HG02798 (cell line): Measurements from ENCODE around the gene SYNE2.
"Not testable (repeated sequence)": the region's sequence is repeated elsewhere in the genome, so short reads cannot be mapped to it uniquely, and the experiment has no call there.

Experiments
- ATAC-seq: cut with Tn5 transposase; IDR thresholded peaks from one replicate; pipeline ENCODE4 v1.9.1; 2021; ENCODE audit warnings: mild to moderate bottlenecking; ENCODE audit not compliant: unreplicated experiment, poor library complexity

Gene SYNE2

GRCh38 chr14:64203366-64204006 is 350.7 kb downstream of the SYNE2 start:
- ATAC-seq: no peak

GRCh38 chr14:64208261-64208660 is 355.5 kb downstream of the SYNE2 start:
- ATAC-seq: no peak

GRCh38 chr14:64208981-64209380 is 356.2 kb downstream of the SYNE2 start:
- no peak for ATAC-seq

- peak; percentile 58 for ATAC-seq
Observed at GRCh38 chr14:64209444-64210131, 356.8 kb downstream of the SYNE2 start.

GRCh38 chr14:64210216-64210615 is 357.4 kb downstream of the SYNE2 start:
- no peak for ATAC-seq

GRCh38 chr14:64210912-64211311 is 358.1 kb downstream of the SYNE2 start:
- not testable (repeated sequence) for ATAC-seq

GRCh38 chr14:64212666-64213065 is 359.9 kb downstream of the SYNE2 start:
- no peak for ATAC-seq

- ATAC-seq: no peak
Observed at GRCh38 chr14:64213086-64213485, 360.3 kb downstream of the SYNE2 start.

GRCh38 chr14:64213853-64214570 is 361.2 kb downstream of the SYNE2 start:
- no peak for ATAC-seq

GRCh38 chr14:64215274-64215673 is 362.5 kb downstream of the SYNE2 start:
- ATAC-seq: no peak

GRCh38 chr14:64215978-64216377 is 363.2 kb downstream of the SYNE2 start:
- ATAC-seq: no peak

GRCh38 chr14:64217308-64217707 is 364.5 kb downstream of the SYNE2 start:
- ATAC-seq: peak; percentile 54

- ATAC-seq: peak; percentile 7
Observed at GRCh38 chr14:64217834-64218233, 365.0 kb downstream of the SYNE2 start.

GRCh38 chr14:64218344-64219240 is 365.8 kb downstream of the SYNE2 start:
- ATAC-seq: no peak

- ATAC-seq: no peak
Observed at GRCh38 chr14:64220056-64220455, 367.3 kb downstream of the SYNE2 start.

GRCh38 chr14:64220466-64220865 is 367.7 kb downstream of the SYNE2 start:
- ATAC-seq: no peak

- ATAC-seq: no peak
Observed at GRCh38 chr14:64221391-64222003, 368.7 kb downstream of the SYNE2 start.

GRCh38 chr14:64225151-64225757 is 372.4 kb downstream of the SYNE2 start:
- no peak for ATAC-seq

GRCh38 chr14:64227856-64228255 is 375.1 kb downstream of the SYNE2 start:
- ATAC-seq: no peak

GRCh38 chr14:64229489-64229888 is 376.7 kb downstream of the SYNE2 start:
- no peak for ATAC-seq
